IMR-90 (cell line): ENCODE data around the gene PPM1L. TPM values are rescaled to one million over a fixed set of nuclear protein-coding genes. Genes with fewer than 3 reads are reported as not detected.
"Not testable (repeated sequence)": the region's sequence is repeated elsewhere in the genome, so short reads cannot be mapped to it uniquely, and the experiment has no call there.

Experiments used
- ATAC-seq: fragments of 200-7000 bp; cut with Tn5 transposase; 2 replicates; pipeline ENCODE4 v1.9.1; 2020; ENCODE audit warnings: low read depth, mild to moderate bottlenecking, moderate library complexity
- BruUV-seq: library from RNA; stranded (reverse); fragments of 400-500 nt; replicated peaks from 2 replicates; lab custom pipeline; 2021; lab: Mats Ljungman, UMichigan
- CTCF ChIA-PET: fragments of 300-600 bp; formaldehyde crosslinking; extraction: SDS; loops from one replicate; lab custom pipeline; 2021; ENCODE audit warnings: antibody characterized with exemption; lab: Yijun Ruan, JAX
- POLR2A ChIA-PET: fragments of 300-600 bp; sonication (Branson Sonifier 250); formaldehyde crosslinking; loops from one replicate; lab custom pipeline; 2022; ENCODE audit warnings: antibody characterized with exemption; ENCODE audit not compliant: unreplicated experiment; lab: Charles Lee
- DNase-seq: peaks from one replicate; pipeline ENCODE4 v3.0.0; 2013
- H2AFZ ChIP-seq: replicated peaks from 2 replicates; pipeline ENCODE3; 2013; ENCODE audit warnings: low read length, mild to moderate bottlenecking; ENCODE audit not compliant: poor library complexity
- H2AK5ac ChIP-seq: 2 replicates; pipeline ENCODE4 v1.6.1; 2013; ENCODE audit warnings: low read depth, low read length, inconsistent platforms
- H2AK9ac ChIP-seq: replicated peaks from 2 replicates; pipeline ENCODE3; 2013; ENCODE audit warnings: mild to moderate bottlenecking, low read depth, low read length, moderate library complexity; ENCODE audit not compliant: poor library complexity
- H2BK120ac ChIP-seq: 2 replicates; pipeline ENCODE4 v1.6.1; 2013; ENCODE audit warnings: low read depth, low read length, inconsistent platforms
- H2BK15ac ChIP-seq: 3 replicates; pipeline ENCODE4 v1.6.1; 2013; ENCODE audit warnings: low read depth, low read length, inconsistent platforms
- H2BK20ac ChIP-seq: 2 replicates; pipeline ENCODE4 v1.6.1; 2013; ENCODE audit warnings: low read depth, mild to moderate bottlenecking, inconsistent platforms, low read length, moderate library complexity
- H2BK5ac ChIP-seq: 2 replicates; pipeline ENCODE4 v1.6.1; 2013; ENCODE audit warnings: mild to moderate bottlenecking, low read depth, low read length, inconsistent platforms; ENCODE audit not compliant: poor library complexity, severe bottlenecking
- H3K14ac ChIP-seq: replicated peaks from 2 replicates; pipeline ENCODE4 v1.6.1; 2013; ENCODE audit warnings: low read depth, low read length, inconsistent platforms
- H3K18ac ChIP-seq: 2 replicates; pipeline ENCODE4 v1.6.1; 2013; ENCODE audit warnings: low read depth, low read length, control low read depth
- H3K23ac ChIP-seq: 2 replicates; pipeline ENCODE4 v1.6.1; 2013; ENCODE audit warnings: low read depth, low read length, inconsistent platforms
- H3K27ac ChIP-seq: 2 replicates; pipeline ENCODE4 v1.5.1; 2013; ENCODE audit warnings: mild to moderate bottlenecking, control low read depth, low read length; ENCODE audit not compliant: insufficient read depth
- H3K27me3 ChIP-seq: 2 replicates; pipeline ENCODE4 v1.6.1; 2013; ENCODE audit warnings: low read length; ENCODE audit not compliant: control insufficient read depth, insufficient read depth
- H3K36me3 ChIP-seq: 2 replicates; pipeline ENCODE4 v1.6.1; 2013; ENCODE audit warnings: low read length, mixed read lengths; ENCODE audit not compliant: control insufficient read depth, insufficient read depth
- H3K4ac ChIP-seq: 2 replicates; pipeline ENCODE4 v1.6.1; 2013; ENCODE audit warnings: low read depth, low read length, inconsistent platforms
- H3K4me1 ChIP-seq: 2 replicates; pipeline ENCODE4 v1.6.1; 2013; ENCODE audit warnings: low read length, mixed read lengths; ENCODE audit not compliant: control insufficient read depth, insufficient read depth
- H3K4me2 ChIP-seq: 2 replicates; pipeline ENCODE4 v1.6.1; 2013; ENCODE audit warnings: low read depth, mild to moderate bottlenecking, control low read depth, low read length, moderate library complexity
- H3K4me3 ChIP-seq: 2 replicates; pipeline ENCODE4 v1.5.1; 2013; ENCODE audit warnings: low read depth, mild to moderate bottlenecking, control low read depth, low read length, moderate library complexity; ENCODE audit not compliant: insufficient read depth
- H3K56ac ChIP-seq: 2 replicates; pipeline ENCODE4 v1.6.1; 2013; ENCODE audit warnings: low read length, inconsistent platforms; ENCODE audit not compliant: insufficient read depth; ENCODE audit errors: extremely low read depth
- H3K79me1 ChIP-seq, 2 experiments: 2 replicates each; pipeline ENCODE4 v1.6.1; 2013; ENCODE audit warnings: low read length in 2 of 2, inconsistent platforms in 1 of 2, low read depth in 1 of 2
- H3K9ac ChIP-seq: 2 replicates; pipeline ENCODE4 v1.6.1; 2013; ENCODE audit warnings: low read depth, low read length, control low read depth
- H3K9me1 ChIP-seq: 2 replicates; pipeline ENCODE4 v1.6.1; 2013; ENCODE audit warnings: low read length, inconsistent platforms; ENCODE audit not compliant: insufficient read depth
- H3K9me3 ChIP-seq: 2 replicates; pipeline ENCODE4 v1.6.1; 2013; ENCODE audit warnings: low read length; ENCODE audit not compliant: control insufficient read depth, insufficient read depth
- H4K20me1 ChIP-seq: 2 replicates; pipeline ENCODE4 v1.6.1; 2013; ENCODE audit warnings: low read length, inconsistent platforms; ENCODE audit not compliant: insufficient read depth
- H4K5ac ChIP-seq: 2 replicates; pipeline ENCODE4 v1.6.1; 2013; ENCODE audit warnings: mild to moderate bottlenecking, low read depth, low read length, control low read depth
- H4K8ac ChIP-seq, 2 experiments: 2 replicates each; pipeline ENCODE4 v1.6.1; 2013; ENCODE audit warnings: low read depth in 2 of 2, low read length in 2 of 2, control low read depth in 1 of 2, inconsistent platforms in 1 of 2
- H4K91ac ChIP-seq: 2 replicates; pipeline ENCODE4 v1.6.1; 2013; ENCODE audit warnings: low read depth, low read length, inconsistent platforms; ENCODE audit not compliant: insufficient read depth
- CEBPB ChIP-seq: IDR thresholded peaks from 2 replicates; pipeline ENCODE4 v1.6.1; 2012; ENCODE audit warnings: low read depth, low read length, improper control_type of control experiment
- FOS ChIP-seq: fragments of 150-350 bp; IDR thresholded peaks from 2 replicates; pipeline ENCODE4 v1.6.1; 2016; ENCODE audit warnings: low read depth, low read length
- MAFK ChIP-seq: IDR thresholded peaks from 2 replicates; pipeline ENCODE4 v1.6.1; 2012; ENCODE audit warnings: low read depth, low read length, improper control_type of control experiment
- MAZ ChIP-seq: IDR thresholded peaks from 2 replicates; pipeline ENCODE4 v1.6.1; 2012; ENCODE audit warnings: low read depth, mild to moderate bottlenecking, low read length, improper control_type of control experiment, moderate library complexity, borderline replicate concordance
- NFE2L2 ChIP-seq: fragments of 150-350 bp; IDR thresholded peaks from 2 replicates; pipeline ENCODE4 v1.6.1; 2016; ENCODE audit warnings: low read depth, mild to moderate bottlenecking, low read length
- POLR2A ChIP-seq: IDR thresholded peaks from 2 replicates; pipeline ENCODE4 v1.6.1; 2012; ENCODE audit warnings: mild to moderate bottlenecking, low read depth, low read length
- RCOR1 ChIP-seq: IDR thresholded peaks from 2 replicates; pipeline ENCODE4 v1.6.1; 2012; ENCODE audit warnings: mild to moderate bottlenecking, low read length, improper control_type of control experiment; ENCODE audit not compliant: insufficient replicate concordance
- RFX5 ChIP-seq: IDR thresholded peaks from 2 replicates; pipeline ENCODE4 v1.8.0; 2012; ENCODE audit warnings: low read depth, mild to moderate bottlenecking, low read length, moderate library complexity
- SMC3 ChIP-seq: fragments of 150-350 bp; IDR thresholded peaks from 2 replicates; pipeline ENCODE4 v1.6.1; 2016; ENCODE audit warnings: low read depth, mild to moderate bottlenecking, antibody characterized with exemption, low read length, moderate library complexity
- WGBS, 2 experiments: methylation state at CpG; one replicate each; pipeline versions ENCODE4 v1.1.5 to v1.1.7; 2013; ENCODE audit warnings: missing lambda C conversion rate in 2 of 2; ENCODE audit not compliant: insufficient read length in 1 of 2; ENCODE audit errors: extremely low coverage in 2 of 2; 5-methylcytosine and 5-hydroxymethylcytosine counted together
- dilution Hi-C: fragments of 300-500 bp; cut with HindIII; formaldehyde crosslinking; loops from one replicate; pipeline ENCODE4 v1.14.3; 2018; ENCODE audit warnings: low sequenced_read_pairs; ENCODE audit not compliant: unreplicated experiment
- in situ Hi-C: fragments of 300-500 bp; cut with MboI; formaldehyde crosslinking; loops from 3 replicates; pipeline ENCODE4 v1.14.3; 2019; ENCODE audit warnings: low sequenced_read_pairs, inconsistent platforms, mixed read lengths
- intact Hi-C: fragments of 100-400 bp; cut with micrococcal nuclease; formaldehyde crosslinking; loops from 2 replicates; pipeline ENCODE4 v1.10.0; 2022
- polyA plus RNA-seq, 3 experiments: library from polyadenylated mRNA; depleted of rRNA; stranded (reverse); fragments of >200 nt; gene quantifications; 2 replicates each; pipeline ENCODE4 v1.2.3, GENCODE V29; 2012; ENCODE audit warnings: low replicate concordance in 1 of 3
- total RNA-seq: library from RNA; depleted of rRNA; stranded (reverse); fragments of >200 nt; gene quantifications from 2 replicates; pipeline ENCODE4 v1.2.3, GENCODE V29; 2012
- TF ChIP-seq, protein P1 (sequence below): conservative IDR thresholded peaks from 2 replicates; pipeline ENCODE4 v1.5.1; 2012; ENCODE audit warnings: mild to moderate bottlenecking, low read depth, low read length, improper control_type of control experiment

The PPM1L gene
- total and polyA plus RNA-seq, 2 of the 4 experiments (the other 2 are of a cell fraction) = 0.14 to 0.18 TPM

DNA sequence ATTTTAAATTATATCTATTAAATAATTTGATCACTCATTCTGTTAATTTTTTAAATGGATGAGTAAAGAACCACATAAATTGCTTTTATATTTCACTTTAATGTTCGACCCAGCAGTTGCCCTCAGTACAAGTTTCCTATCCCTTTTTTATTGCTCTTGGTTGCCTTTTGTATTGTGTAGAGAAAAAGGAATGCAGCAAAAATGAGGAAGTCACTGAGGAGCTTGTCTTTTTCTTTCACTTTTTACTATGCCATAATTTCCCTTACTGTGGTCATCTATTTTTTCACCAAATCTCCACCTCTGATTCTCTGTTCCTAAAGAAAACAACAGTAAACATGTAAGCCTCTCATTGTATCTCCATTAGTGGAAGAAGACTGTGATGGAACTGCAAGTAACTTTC lies 226.5 kb downstream of the PPM1L start:
- no peaks in the 10 kb centered on the region for H3K36me3 ChIP-seq
- H3K4me1 ChIP-seq = no peaks in the 10 kb centered on the region
- ChIA-PET CTCF (interaction anchor here (0.9 kb wide), 1 partner anchor 18 kb away, joined by 3 read pairs; no protein-coding TSS in a partner anchor), POLR2A (no interaction called here)
- no peaks in the 10 kb centered on the region for H4K20me1 ChIP-seq
- H3K9me3 ChIP-seq = peaks cover 2% of the 10 kb centered on the region; the same call in 1 of the 2 replicates
- H2AK9ac ChIP-seq = no peak overlapping the region
- dilution Hi-C loops (no loop called here), in situ Hi-C loops (no loop called here), intact Hi-C loops (no loop called here)
- no peak overlapping the region for H2BK5ac ChIP-seq
- H3K9me1 ChIP-seq = no peaks in the 10 kb centered on the region
- no peak overlapping the region for H2AFZ ChIP-seq
- no peak overlapping the region for H2AK5ac ChIP-seq
- H3K23ac ChIP-seq = no peak overlapping the region
- no peak overlapping the region for H4K8ac ChIP-seq
- no peak for ATAC-seq
- H3K56ac ChIP-seq = no peak overlapping the region
- no peaks in the 10 kb centered on the region for H3K27me3 ChIP-seq
- TF ChIP-seq MAFK (no peak), POLR2A (no peak), SMC3 (no peak), RCOR1 (no peak), MAZ (no peak), RFX5 (no peak), FOS (no peak), CEBPB (no peak), NFE2L2 (no peak)
- TF ChIP-seq, protein P1, sequence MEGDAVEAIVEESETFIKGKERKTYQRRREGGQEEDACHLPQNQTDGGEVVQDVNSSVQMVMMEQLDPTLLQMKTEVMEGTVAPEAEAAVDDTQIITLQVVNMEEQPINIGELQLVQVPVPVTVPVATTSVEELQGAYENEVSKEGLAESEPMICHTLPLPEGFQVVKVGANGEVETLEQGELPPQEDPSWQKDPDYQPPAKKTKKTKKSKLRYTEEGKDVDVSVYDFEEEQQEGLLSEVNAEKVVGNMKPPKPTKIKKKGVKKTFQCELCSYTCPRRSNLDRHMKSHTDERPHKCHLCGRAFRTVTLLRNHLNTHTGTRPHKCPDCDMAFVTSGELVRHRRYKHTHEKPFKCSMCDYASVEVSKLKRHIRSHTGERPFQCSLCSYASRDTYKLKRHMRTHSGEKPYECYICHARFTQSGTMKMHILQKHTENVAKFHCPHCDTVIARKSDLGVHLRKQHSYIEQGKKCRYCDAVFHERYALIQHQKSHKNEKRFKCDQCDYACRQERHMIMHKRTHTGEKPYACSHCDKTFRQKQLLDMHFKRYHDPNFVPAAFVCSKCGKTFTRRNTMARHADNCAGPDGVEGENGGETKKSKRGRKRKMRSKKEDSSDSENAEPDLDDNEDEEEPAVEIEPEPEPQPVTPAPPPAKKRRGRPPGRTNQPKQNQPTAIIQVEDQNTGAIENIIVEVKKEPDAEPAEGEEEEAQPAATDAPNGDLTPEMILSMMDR = no peak
- H2BK20ac ChIP-seq = no peak overlapping the region
- H3K4ac ChIP-seq = no peak overlapping the region
- no peak overlapping the region for H2BK120ac ChIP-seq
- H3K79me1 ChIP-seq = no peaks in the 10 kb centered on the region
- no peak overlapping the region for H3K4me2 ChIP-seq
- no peak for DNase-seq
- H3K4me3 ChIP-seq = no peak overlapping the region
- no peak overlapping the region for H3K14ac ChIP-seq
- no peak overlapping the region for H4K91ac ChIP-seq
- no TSS peak for BruUV-seq
- H4K5ac ChIP-seq = no peak overlapping the region
- H3K18ac ChIP-seq = no peak overlapping the region
- H2BK15ac ChIP-seq = no peak overlapping the region
- no CpG with 5 or more reads among the region's 1 CpG for WGBS, 2 experiments
- H3K9ac ChIP-seq = no peak overlapping the region
- no peak overlapping the region for H3K27ac ChIP-seq

- DNase-seq, H3K4me1 ChIP-seq, H3K79me1 ChIP-seq, H3K56ac ChIP-seq, H3K9me3 ChIP-seq, H4K8ac ChIP-seq, H2BK15ac ChIP-seq, H4K91ac ChIP-seq, H2AK5ac ChIP-seq, CTCF ChIA-PET, H3K9ac ChIP-seq, dilution Hi-C loops, H3K23ac ChIP-seq, H3K27me3 ChIP-seq, ATAC-seq, H2AK9ac ChIP-seq, H3K27ac ChIP-seq, H3K9me1 ChIP-seq, H2BK120ac ChIP-seq, intact Hi-C loops, H4K20me1 ChIP-seq, H2AFZ ChIP-seq, H4K5ac ChIP-seq, H3K4ac ChIP-seq, H3K18ac ChIP-seq, POLR2A ChIA-PET, H3K36me3 ChIP-seq, BruUV-seq, H3K14ac ChIP-seq, H3K4me2 ChIP-seq, H2BK5ac ChIP-seq, in situ Hi-C loops, H3K4me3 ChIP-seq, H2BK20ac ChIP-seq: not testable (repeated sequence)
- WGBS, 2 experiments = 61% methylated on average over 3 of the region's 6 CpGs; no CpG with 5 or more reads in 1 of the 2 experiments
Observed at GRCh38 chr3:160983900-160984299, 227.9 kb downstream of the PPM1L start.
